ENCODE measurements around the gene GAREM1.
"Not testable (repeated sequence)": the region's sequence is repeated elsewhere in the genome, so short reads cannot be mapped to it uniquely, and the experiment has no call there.

The GAREM1 gene

GRCh38 chr18:32321826-32322225 lies 148.9 kb downstream of the GAREM1 start:
- no peak for DNase-seq

- DNase-seq: no peak
These were observed 151.6 kb downstream of the GAREM1 start for GRCh38 chr18:32319084-32319483.

DNA sequence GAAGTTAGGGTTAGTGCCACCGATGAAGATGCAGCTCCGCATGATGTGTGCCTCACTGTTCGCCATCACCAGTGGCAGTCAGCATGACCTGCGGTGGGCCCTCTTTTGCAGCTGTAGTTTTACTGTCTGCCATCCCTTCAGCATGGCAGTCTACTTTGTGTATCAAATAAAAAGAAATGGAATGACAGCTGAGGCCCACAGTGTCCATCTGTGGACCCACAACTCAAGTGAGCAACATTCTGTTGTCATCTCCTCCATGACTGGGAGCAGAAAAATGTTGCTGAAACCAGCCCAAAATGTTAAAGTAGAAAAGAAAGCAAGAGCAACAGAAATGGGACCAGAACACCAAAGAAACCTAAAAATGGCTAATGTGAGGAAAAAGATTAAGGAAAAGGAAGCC lies 152.1 kb downstream of the GAREM1 start:
- DNase-seq: no peak

- DNase-seq: no peak
These were observed 153.0 kb downstream of the GAREM1 start for GRCh38 chr18:32317651-32318050.

GRCh38 chr18:32315881-32316280 lies 154.8 kb downstream of the GAREM1 start:
- DNase-seq: no peak

DNA sequence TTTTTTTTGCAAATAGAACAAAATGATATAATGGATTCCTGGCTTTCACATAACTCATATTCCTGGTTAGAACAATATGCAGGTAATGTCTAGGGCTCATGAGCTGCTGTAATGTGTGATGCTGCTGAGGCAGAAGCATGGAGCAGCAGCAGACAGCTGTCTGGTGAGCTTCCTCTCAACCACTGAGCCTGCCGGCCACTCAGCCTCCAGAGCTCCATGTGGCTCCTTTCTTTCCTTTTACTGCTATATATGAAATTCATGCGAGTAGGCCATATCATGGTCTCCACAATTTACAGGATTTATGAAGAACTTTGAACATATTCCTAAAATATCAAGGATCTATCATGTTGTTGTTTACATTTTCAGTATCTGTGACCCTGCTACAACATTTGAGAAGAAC lies 159.9 kb downstream of the GAREM1 start:
- no peak for DNase-seq

GRCh38 chr18:32310101-32310500 lies 160.6 kb downstream of the GAREM1 start:
- no peak for DNase-seq

- no peak for DNase-seq
These were observed 162.1 kb downstream of the GAREM1 start for GRCh38 chr18:32308493-32309120.

GRCh38 chr18:32303400-32303799 lies 167.3 kb downstream of the GAREM1 start:
- DNase-seq: no peak

DNA sequence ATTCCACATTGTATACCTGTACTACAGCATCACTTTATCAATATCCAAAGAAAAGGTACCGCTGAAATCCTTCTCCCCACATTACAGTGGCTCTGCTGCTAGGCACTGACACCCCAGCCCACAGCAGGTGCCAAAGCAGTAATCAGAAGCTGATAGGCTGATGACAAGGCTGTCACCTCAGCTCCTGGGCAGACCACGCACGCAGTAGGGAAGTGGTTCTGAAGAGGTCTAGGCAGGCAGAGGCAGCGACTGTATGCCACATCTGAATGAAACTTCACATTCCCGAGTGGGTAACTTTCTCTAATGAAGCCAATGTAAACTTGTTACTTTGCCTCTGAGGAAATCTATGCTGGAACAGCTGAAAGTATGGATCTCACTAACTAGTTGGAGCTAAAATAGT lies 167.9 kb downstream of the GAREM1 start:
- DNase-seq: no peak

DNA sequence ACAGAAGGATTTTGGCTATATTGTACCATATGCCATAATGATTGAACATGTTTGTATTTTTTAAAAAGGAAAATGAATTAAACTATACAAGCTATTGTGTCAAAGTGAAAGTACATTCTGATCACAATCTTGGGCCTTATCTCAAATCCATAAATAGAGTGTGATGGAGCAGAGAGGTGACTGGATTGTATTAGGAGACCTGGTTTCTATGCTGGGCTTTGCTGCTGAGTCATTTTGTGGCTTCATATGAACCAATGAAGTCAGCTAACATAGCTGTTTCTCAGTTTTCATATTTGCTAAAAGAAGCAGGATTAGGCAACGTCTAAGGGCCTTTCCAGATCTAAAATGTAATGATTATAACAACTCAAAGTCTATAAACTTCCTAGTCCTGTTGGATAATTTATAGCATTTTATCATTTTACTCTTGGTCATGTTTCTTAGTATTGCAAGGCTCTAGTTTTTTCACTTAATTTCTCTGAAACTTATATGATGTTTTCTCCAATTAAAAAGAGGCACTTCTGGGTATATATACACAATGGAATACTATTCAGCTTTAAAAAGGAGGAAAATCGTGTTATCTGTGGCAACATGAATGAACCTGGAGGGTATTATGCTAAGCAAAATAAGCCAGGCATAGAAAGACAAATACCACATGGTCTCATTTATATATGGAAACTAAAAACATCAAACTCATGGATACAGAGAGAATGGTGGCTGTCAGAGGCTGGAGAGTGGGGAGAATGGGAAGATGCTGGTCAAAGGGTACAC lies 168.5 kb downstream of the GAREM1 start:
- no peak for DNase-seq

DNA sequence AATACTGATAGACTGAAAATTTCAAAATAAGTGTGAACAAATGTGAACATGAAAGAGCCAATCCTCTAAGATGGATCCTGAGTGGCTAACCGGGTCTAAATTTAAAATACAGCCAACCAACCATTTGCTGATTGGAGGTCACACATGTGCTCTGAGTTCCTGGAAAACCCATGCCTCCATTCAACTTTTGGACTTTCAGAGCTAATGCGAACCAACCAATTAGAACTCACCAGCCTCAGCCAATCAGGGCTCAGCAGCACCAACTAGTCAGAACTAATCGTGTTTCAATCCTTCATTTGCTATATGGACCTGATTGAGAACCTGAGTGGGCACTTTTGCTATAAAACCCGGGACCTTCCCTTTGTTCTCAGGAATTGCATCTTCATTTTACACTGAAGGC lies 169.3 kb downstream of the GAREM1 start:
- DNase-seq: no peak

DNA sequence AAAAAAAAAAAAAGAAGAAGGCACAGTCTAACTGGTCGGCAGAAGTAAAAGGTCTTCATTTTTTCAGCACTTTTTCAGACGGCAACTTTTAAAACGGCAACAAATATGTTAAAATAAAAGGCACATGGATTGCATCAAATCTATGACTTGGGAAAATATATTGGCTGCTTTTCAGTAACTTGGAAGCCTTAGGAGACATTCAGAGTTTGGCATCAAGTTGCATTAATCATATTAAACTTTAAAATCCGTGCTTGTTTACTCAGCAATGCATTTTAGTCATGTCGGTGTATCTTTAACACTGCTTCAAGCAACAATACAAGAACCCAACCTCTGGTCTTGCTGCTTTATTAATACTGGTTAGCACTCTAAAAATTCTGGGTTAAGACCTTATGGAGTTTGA lies 169.8 kb downstream of the GAREM1 start:
- no peak for DNase-seq

DNA sequence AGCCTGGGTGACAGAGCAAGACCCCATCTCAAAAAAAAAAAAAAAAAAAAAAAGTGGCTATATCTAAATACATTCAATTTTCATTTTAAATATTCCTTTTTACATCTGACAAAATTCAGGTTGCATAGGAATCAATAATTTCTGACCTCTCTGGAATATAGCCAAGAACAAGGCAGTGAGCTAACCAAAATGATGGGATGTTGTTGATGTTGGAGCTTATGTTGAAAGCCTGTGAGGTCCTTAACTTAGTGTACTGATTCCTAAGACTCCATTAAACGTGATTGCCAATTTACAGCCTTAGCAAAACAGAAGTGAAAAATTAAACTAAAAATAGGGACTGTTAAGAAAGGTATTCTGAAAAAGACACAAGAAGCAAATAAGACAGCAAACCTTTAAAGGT lies 171.2 kb downstream of the GAREM1 start:
- DNase-seq: no peak

DNA sequence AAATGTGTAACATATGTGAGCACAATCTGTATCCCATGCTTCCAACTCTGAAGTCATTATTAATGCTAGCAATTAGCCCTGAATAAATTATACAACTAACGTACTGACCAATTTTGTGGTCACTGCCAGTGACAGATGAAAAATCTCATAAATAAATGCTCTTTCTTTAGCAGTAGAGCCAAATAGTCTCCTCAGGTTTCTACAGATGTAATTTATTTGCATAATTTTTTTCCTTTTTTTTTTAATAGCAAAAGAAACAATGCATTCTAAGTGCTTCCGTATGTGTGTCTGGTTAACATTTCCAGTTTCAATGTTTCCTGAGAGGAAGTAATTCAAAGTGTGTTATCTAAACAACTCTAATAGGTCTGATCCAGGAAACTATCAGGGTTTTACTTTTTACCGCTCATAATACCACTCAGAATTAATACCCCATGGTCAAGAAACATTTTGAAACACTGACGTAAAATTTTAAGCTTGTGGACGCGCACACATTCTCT lies 172.5 kb downstream of the GAREM1 start:
- no peak for DNase-seq

GRCh38 chr18:32297579-32298170 lies 173.0 kb downstream of the GAREM1 start:
- no peak for DNase-seq

GRCh38 chr18:32296851-32297250 lies 173.8 kb downstream of the GAREM1 start:
- DNase-seq: no peak

GRCh38 chr18:32295604-32296003 lies 175.1 kb downstream of the GAREM1 start:
- no peak for DNase-seq

DNA sequence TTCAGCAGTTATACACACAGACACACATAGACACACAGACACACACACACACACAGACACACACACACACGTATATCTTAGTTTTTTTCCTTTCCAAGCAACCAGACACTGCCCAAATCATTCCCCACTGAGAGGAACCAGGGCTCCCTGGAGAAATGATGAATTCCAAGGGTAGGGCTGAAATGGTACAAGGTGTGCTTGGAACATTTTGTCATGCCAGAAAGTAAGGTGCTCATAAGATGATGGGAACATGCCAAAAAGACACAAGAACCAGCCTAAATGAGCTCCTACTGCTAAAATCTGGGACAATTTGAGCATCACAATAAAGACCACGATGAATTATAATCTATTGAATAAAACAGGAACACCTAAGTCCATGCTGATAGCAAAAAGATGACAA lies 177.6 kb downstream of the GAREM1 start:
- DNase-seq: no peak

DNA sequence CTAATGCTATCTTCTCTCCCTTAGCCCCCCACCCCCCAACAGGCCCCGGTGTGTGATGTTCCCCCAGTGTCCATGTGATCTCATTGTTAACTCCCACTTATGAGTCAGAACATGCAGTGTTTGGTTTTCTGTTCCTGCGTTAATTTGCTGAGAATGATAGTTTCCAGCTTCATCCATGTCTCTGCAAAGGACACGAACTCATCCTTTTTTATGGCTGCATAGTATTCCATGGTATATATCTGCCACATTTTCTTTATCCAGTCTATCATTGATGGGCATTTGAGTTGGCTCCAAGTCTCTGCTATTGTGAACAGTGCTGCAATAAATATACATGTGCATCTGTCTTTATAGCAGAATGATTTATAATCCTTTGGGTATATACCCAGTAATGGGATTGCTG lies 179.1 kb downstream of the GAREM1 start:
- not testable (repeated sequence) for DNase-seq

DNA sequence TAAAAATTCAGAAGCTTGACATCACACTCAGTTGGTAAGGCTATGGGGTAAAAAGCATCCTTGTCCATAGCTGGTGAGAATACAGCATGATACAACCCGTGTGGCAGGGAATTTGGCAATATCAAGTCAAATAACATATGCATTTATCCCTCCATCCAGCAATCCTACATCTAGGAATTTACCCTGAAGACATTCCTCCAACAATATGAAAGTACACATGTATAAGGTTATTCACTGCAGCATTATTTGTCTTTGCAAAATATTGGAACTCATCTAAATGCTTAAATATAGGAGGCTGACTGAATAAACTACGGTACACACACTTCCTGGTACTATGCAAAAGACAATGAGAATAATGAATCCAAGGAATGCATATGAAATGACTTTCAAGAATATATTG lies 179.9 kb downstream of the GAREM1 start:
- no peak for DNase-seq

DNA sequence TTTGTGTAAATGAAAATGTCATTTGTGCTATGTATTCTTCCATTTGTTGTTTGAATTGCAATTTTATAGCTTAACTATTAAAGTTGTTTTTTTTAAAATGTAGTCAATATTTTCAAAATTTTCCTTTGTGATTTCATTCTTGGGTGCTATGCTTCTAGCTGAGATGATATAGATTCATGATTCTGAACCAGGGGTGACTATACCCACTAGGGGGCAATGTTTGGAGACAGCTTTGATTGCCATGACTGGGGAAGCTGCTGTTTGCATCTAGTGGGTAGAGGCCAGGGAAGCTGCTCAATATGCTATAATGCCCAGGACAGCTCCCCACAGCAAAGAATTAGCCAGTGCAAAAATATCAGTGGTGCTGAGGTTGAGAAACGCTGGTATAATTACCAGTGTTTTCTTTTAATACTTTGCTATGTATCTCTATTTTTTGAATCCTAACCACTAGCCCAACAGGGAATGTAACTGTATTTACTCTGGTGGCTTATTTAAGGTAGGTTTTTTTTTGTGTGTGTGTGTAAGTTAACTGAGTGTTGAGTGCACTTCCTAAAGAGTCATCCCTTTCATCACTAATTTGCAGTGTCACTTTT lies 181.1 kb downstream of the GAREM1 start:
- peak in 1 of 2 donors; percentile 12 for DNase-seq

DNA sequence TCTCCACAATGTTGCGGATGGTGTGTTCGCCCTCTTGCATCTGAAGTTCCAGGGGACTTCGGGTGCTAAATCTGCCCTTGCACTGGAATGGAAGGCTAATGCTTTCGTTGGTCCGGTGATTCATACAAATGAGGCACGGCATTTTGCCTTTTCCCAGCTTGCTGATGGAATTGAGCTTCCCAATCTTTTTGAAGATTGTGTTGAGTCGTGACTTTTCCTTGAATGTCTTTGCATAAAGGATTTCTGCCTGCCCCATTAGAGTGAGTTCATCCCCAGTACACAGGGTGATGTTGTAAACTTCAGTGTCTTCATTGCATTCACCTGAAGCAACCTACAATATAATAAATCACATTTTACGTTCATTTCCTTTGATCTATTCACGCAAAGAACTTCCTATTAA lies 182.8 kb downstream of the GAREM1 start:
- DNase-seq: no peak

DNA sequence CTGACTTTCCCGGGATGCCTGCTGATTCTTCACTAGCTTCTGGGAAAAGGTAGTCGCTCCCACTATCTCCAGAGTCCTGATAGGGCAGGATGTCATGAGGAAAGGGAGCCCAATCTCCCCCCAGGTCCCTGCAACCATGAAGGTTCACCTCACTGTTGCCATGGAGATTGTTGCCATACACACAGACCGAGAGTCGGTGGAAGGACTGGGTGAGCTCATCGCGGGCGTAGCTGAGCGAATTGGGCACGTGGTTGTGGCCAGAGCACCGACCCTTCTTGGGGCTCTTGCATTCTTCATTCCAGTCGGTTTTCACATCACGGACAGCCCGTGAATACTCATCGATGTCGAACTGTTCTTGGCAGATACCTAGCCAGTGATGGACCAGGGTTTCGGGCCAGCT lies 183.4 kb downstream of the GAREM1 start:
- no peak for DNase-seq

Measured in activated CD4-positive, alpha-beta T cell treated with anti-CD3 and anti-CD28 coated beads for 4 hours (primary cell).